Colonic mucosa (tissue), 4 donors: ENCODE results near the gene SYT14. TPM values are rescaled to one million over a fixed set of nuclear protein-coding genes. Genes with fewer than 3 reads are reported as not detected.

Source experiments
- DNase-seq: peaks from one replicate; pipeline ENCODE4 v3.0.0-alpha.2; 2020
- H3K27ac ChIP-seq: fragments of 200-600 bp; one replicate; pipeline ENCODE4 v1.8.0; 2021
- H3K27me3 ChIP-seq: fragments of 200-600 bp; one replicate; pipeline ENCODE4 v1.8.0; 2021
- H3K36me3 ChIP-seq: fragments of 200-600 bp; one replicate; pipeline ENCODE4 v1.8.0; 2021
- H3K4me1 ChIP-seq: fragments of 200-600 bp; one replicate; pipeline ENCODE4 v1.8.0; 2021; ENCODE audit warnings: mild to moderate bottlenecking
- H3K4me3 ChIP-seq: fragments of 200-600 bp; one replicate; pipeline ENCODE4 v1.8.0; 2021
- H3K9ac ChIP-seq, 2 donors: one replicate each; pipeline ENCODE4 v1.7.0; 2013; ENCODE audit warnings: control low read depth in 2 of 2, low read depth in 2 of 2, low read length in 2 of 2
- H3K9me3 ChIP-seq: fragments of 200-600 bp; one replicate; pipeline ENCODE4 v1.8.0; 2021
- intact Hi-C: fragments of 100-400 bp; cut with DNase I; formaldehyde crosslinking; loops from one replicate; pipeline ENCODE4 v1.14.1; 2022
- total RNA-seq, 2 donors: library from RNA; stranded (reverse); fragmentation: NEBNext Ultra II Directional in 1 of 2; extraction: Animal tissue kit (Norgen Biotek cat#: 25700) in 1 of 2; gene quantifications; one replicate each; pipeline ENCODE4 v1.2.1, GENCODE V29; 2021
- TF ChIP-seq, protein P1 (sequence below): fragments of 200-600 bp; IDR thresholded peaks from one replicate; pipeline ENCODE4 v1.8.0; 2022; ENCODE audit warnings: antibody characterized with exemption, mild to moderate bottlenecking
- donor health status: healthy.
- donor health status: DM: no; HTN: no; CAD: no.
- donor health status: DM: no; HTN: no; CAD: no.

Gene SYT14
- total RNA-seq, 2 donors from 2014 or later, result 0.03 to 0.07 TPM

DNA sequence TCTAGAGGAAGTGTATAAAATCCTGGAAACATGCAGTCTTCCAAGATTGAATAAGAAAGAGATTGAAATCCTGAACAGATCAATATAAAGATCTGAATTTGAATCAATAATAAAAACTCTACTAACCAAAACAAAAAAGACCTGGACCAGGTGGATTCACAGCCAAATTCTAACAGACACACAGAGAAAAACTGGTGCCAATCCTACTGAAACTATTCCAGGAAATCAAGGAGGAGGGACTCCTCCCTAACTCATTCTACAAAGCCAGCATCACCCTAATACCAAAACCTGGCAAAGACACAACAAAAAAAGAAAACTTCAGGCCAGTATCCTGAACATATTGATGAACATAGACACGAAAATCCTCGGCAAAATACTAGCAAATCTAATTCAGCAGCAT, 58.3 kb downstream of the SYT14 start:
- Histone ChIP-seq H3K9me3 (no peaks in the 10 kb centered on the region), H3K4me1 (no peaks in the 10 kb centered on the region), H3K36me3 (no peaks in the 10 kb centered on the region), H3K4me3 (no peak overlapping the region), H3K9ac (no peak overlapping the region), H3K27ac (no peak overlapping the region), H3K27me3 (no peaks in the 10 kb centered on the region)
- DNase-seq, result no peak
- TF ChIP-seq, protein P1, sequence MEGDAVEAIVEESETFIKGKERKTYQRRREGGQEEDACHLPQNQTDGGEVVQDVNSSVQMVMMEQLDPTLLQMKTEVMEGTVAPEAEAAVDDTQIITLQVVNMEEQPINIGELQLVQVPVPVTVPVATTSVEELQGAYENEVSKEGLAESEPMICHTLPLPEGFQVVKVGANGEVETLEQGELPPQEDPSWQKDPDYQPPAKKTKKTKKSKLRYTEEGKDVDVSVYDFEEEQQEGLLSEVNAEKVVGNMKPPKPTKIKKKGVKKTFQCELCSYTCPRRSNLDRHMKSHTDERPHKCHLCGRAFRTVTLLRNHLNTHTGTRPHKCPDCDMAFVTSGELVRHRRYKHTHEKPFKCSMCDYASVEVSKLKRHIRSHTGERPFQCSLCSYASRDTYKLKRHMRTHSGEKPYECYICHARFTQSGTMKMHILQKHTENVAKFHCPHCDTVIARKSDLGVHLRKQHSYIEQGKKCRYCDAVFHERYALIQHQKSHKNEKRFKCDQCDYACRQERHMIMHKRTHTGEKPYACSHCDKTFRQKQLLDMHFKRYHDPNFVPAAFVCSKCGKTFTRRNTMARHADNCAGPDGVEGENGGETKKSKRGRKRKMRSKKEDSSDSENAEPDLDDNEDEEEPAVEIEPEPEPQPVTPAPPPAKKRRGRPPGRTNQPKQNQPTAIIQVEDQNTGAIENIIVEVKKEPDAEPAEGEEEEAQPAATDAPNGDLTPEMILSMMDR, result no peak
- intact Hi-C loops, result no loop called here

DNA sequence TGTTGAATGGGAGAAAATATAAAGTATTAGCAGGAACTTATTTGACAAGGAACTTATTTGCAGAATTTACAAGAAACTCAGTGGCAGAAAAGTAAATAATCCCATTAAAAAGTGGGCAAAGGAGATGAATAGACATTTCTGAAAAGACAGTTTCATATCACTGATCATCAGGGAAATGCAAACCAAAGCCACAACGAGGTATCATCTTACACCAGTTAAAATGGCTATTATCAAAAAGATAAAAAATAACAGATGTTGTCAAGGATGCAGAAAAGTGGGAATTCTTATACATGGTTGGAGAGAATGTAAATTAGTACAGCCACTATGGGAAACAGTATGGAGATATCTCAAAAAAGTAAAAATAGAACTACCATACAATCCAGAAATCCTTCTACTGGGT, 61.0 kb downstream of the SYT14 start:
- Histone ChIP-seq H3K4me1 (no peaks in the 10 kb centered on the region), H3K4me3 (no peak overlapping the region), H3K9ac (no peak overlapping the region), H3K36me3 (no peaks in the 10 kb centered on the region), H3K9me3 (no peaks in the 10 kb centered on the region), H3K27ac (no peak overlapping the region), H3K27me3 (no peaks in the 10 kb centered on the region)
- TF ChIP-seq, protein P1, result no peak
- no peak for DNase-seq
- intact Hi-C loops, result no loop called here

DNA sequence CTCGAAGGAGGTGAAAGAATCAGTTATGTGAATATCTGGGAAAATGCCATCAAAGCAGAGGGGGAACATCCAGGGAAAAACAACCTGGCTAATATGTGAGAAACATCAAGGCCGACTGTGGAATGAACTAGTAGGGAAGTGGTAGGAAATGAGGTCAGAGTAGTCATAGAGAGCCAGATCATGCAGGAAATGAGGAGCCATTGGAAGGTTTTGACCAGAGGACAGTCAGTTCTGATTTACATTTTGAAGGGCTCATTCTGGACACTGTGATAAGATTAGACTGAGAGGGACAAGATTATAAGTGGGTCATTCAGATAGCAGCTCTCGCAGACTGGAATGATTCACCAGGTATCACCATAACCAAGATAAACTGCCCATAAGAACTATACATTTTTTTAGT, 63.7 kb downstream of the SYT14 start:
- Histone ChIP-seq H3K4me1 (no peaks in the 10 kb centered on the region), H3K36me3 (no peaks in the 10 kb centered on the region), H3K9ac (no peak overlapping the region), H3K27me3 (no peaks in the 10 kb centered on the region), H3K9me3 (no peaks in the 10 kb centered on the region), H3K4me3 (no peak overlapping the region), H3K27ac (no peak overlapping the region)
- intact Hi-C loops, result no loop called here
- TF ChIP-seq, protein P1, result no peak
- no peak for DNase-seq

DNA sequence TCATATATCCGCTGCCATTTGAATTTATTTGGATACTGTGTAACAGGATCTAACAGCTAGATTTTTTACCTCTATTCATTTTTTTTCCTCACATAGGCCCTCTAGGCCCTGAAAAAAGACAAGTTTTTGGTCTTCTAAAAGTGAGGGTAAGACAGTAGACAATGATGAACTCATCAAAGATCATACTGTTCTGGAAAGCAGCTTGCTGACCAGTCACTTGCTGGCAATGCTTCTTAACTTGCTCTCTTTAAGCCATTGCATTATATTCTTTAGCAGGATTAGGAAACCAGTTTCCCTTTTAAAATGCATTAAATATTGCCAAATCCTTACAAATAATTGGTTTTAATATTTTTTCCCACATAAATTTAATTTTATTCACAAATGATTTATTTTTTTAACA, 65.5 kb downstream of the SYT14 start:
- Histone ChIP-seq H3K4me3 (no peak overlapping the region), H3K9ac (no peak overlapping the region), H3K27me3 (no peaks in the 10 kb centered on the region), H3K4me1 (no peaks in the 10 kb centered on the region), H3K36me3 (no peaks in the 10 kb centered on the region), H3K9me3 (no peaks in the 10 kb centered on the region), H3K27ac (no peak overlapping the region)
- intact Hi-C loops, result no loop called here
- TF ChIP-seq, protein P1, result no peak
- DNase-seq, result no peak

DNA sequence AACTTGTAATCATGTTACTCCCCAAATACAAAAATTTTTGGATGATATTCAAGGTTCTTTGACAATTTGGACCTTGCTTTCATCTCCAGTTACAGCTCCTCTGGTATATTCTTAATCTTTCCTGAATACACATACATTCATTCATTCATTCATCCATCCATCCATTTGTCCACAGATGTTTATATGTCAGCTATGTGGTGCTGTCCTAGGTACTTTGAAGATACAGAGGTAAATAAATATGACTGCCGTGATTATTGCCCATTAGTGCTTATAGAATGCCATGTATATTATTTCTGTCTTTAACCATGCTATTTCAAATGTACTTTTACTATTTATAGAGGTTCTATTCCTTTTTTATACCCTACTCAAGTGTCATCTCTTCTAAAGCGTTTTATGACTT, 72.1 kb downstream of the SYT14 start:
- H3K9me3 ChIP-seq, result no peaks in the 10 kb centered on the region
- H3K4me1 ChIP-seq, result no peaks in the 10 kb centered on the region
- H3K27me3 ChIP-seq, result no peaks in the 10 kb centered on the region
- H3K9ac ChIP-seq, result no peak overlapping the region
- TF ChIP-seq, protein P1, result no peak
- intact Hi-C loops, result no loop called here
- H3K4me3 ChIP-seq, result no peak overlapping the region
- no peaks in the 10 kb centered on the region for H3K36me3 ChIP-seq
- H3K27ac ChIP-seq, result no peak overlapping the region
- no peak for DNase-seq
